Neural cell (in vitro differentiated cells): ENCODE measurements around the gene CRB2. TPM values are rescaled to one million over a fixed set of nuclear protein-coding genes. Genes with fewer than 3 reads are reported as not detected.

Experiments used
- H2AFZ ChIP-seq: fragments of 200-600, 300-800 bp; sonication (generic), shearing (Covaris generic); 2 replicates; pipeline ENCODE4 v1.6.0; 2014; ENCODE audit warnings: low read depth, mild to moderate bottlenecking, antibody characterized with exemption, low read length, moderate library complexity
- H3F3A ChIP-seq: fragments of 200-600 bp; shearing (Covaris generic); 2 replicates; pipeline ENCODE4 v1.6.1; 2016; ENCODE audit warnings: mild to moderate bottlenecking, moderate library complexity, mixed read lengths, antibody characterized with exemption, low read length; ENCODE audit not compliant: insufficient read depth, poor library complexity, severe bottlenecking
- H3K27ac ChIP-seq: fragments of 200-600, 300-800 bp; sonication (generic), shearing (Covaris generic); 2 replicates; pipeline ENCODE4 v1.5.1; 2014; ENCODE audit warnings: mild to moderate bottlenecking, low read length, moderate library complexity
- H3K27me3 ChIP-seq: fragments of 300-800, 200-600 bp; sonication (generic), shearing (Covaris generic); 2 replicates; pipeline ENCODE4 v1.6.0; 2014; ENCODE audit warnings: mild to moderate bottlenecking, low read depth, low read length, moderate library complexity; ENCODE audit not compliant: insufficient read depth
- H3K36me3 ChIP-seq: fragments of 300-800, 200-600 bp; sonication (generic), shearing (Covaris generic); 2 replicates; pipeline ENCODE4 v1.5.1; 2014; ENCODE audit warnings: mild to moderate bottlenecking, antibody characterized with exemption, low read length, moderate library complexity; ENCODE audit not compliant: insufficient read depth
- H3K4me2 ChIP-seq: fragments of 300-800, 200-600 bp; sonication (generic), shearing (Covaris generic); 2 replicates; pipeline ENCODE4 v1.6.0; 2014; ENCODE audit warnings: mild to moderate bottlenecking, low read length
- H3K4me3 ChIP-seq: fragments of 300-800, 200-600 bp; sonication (generic), shearing (Covaris generic); 2 replicates; pipeline ENCODE4 v1.5.1; 2014; ENCODE audit warnings: mild to moderate bottlenecking, low read length, moderate library complexity
- H3K79me2 ChIP-seq: fragments of 200-600 bp; shearing (Covaris generic); replicated peaks from 2 replicates; pipeline ENCODE4 v1.6.0; 2014; ENCODE audit warnings: mild to moderate bottlenecking, low read length, moderate library complexity; ENCODE audit not compliant: insufficient read depth
- H3K9ac ChIP-seq: fragments of 300-800, 200-600 bp; sonication (generic), shearing (Covaris generic); 2 replicates; pipeline ENCODE4 v1.6.1; 2016; ENCODE audit warnings: mild to moderate bottlenecking, low read length, mixed read lengths
- H3K9me2 ChIP-seq: fragments of 200-600 bp; shearing (Covaris generic); 2 replicates; pipeline ENCODE4 v1.6.1; 2016; ENCODE audit warnings: mild to moderate bottlenecking, low read length, mixed read lengths; ENCODE audit not compliant: insufficient read depth
- H3K9me3 ChIP-seq: fragments of 200-600, 300-800 bp; sonication (generic), shearing (Covaris generic); 2 replicates; pipeline ENCODE4 v1.6.1; 2016; ENCODE audit warnings: mild to moderate bottlenecking, mixed run types, low read length, moderate library complexity, mixed read lengths
- H4K20me1 ChIP-seq: fragments of 200-600 bp; shearing (Covaris generic); 2 replicates; pipeline ENCODE4 v1.6.1; 2016; ENCODE audit warnings: mild to moderate bottlenecking, mixed run types; ENCODE audit not compliant: insufficient read depth
- EP300 ChIP-seq: fragments of 450-650 bp; conservative IDR thresholded peaks from 2 replicates; pipeline ENCODE4 v1.6.1; 2014; ENCODE audit warnings: antibody characterized with exemption, mild to moderate bottlenecking, moderate library complexity; ENCODE audit not compliant: poor library complexity, severe bottlenecking
- EZH2 ChIP-seq: fragments of 200-600, 300-800 bp; shearing (Covaris generic), sonication (generic); IDR thresholded peaks from 2 replicates; pipeline ENCODE4 v1.6.1; 2014; ENCODE audit warnings: antibody characterized with exemption, low read length, borderline replicate concordance, mild to moderate bottlenecking; ENCODE audit not compliant: insufficient read depth, poor library complexity, severe bottlenecking
- MXI1 ChIP-seq: fragments of 450-650 bp; conservative IDR thresholded peaks from 2 replicates; pipeline ENCODE4 v1.6.1; 2014; ENCODE audit warnings: antibody characterized with exemption, mild to moderate bottlenecking; ENCODE audit not compliant: poor library complexity, severe bottlenecking
- POLR2AphosphoS5 ChIP-seq: IDR thresholded peaks from 2 replicates; pipeline ENCODE4 v1.6.1; 2012
- RAD21 ChIP-seq: fragments of 450-650 bp; conservative IDR thresholded peaks from 2 replicates; pipeline ENCODE4 v1.6.1; 2014; ENCODE audit warnings: antibody characterized with exemption, mild to moderate bottlenecking, moderate library complexity
- SMC3 ChIP-seq: fragments of 450-650 bp; conservative IDR thresholded peaks from 2 replicates; pipeline ENCODE4 v1.6.1; 2014; ENCODE audit warnings: antibody characterized with exemption, mild to moderate bottlenecking, moderate library complexity; ENCODE audit not compliant: poor library complexity
- TAF1 ChIP-seq: IDR thresholded peaks from 2 replicates; pipeline ENCODE4 v1.6.1; 2012; ENCODE audit warnings: low read depth
- polyA plus RNA-seq: library from polyadenylated mRNA; depleted of rRNA; stranded (reverse); fragments of >200 nt; gene quantifications from 2 replicates; pipeline ENCODE4 v1.2.3, GENCODE V29; 2014
- TF ChIP-seq, protein P1 (sequence below): fragments of 450-650 bp; IDR thresholded peaks from 2 replicates; pipeline ENCODE4 v1.5.1; 2014; ENCODE audit warnings: antibody characterized with exemption, mild to moderate bottlenecking, moderate library complexity; ENCODE audit not compliant: poor library complexity, severe bottlenecking
- TF ChIP-seq, protein P2 (sequence below): IDR thresholded peaks from 2 replicates; pipeline ENCODE4 v1.6.1; 2012; ENCODE audit warnings: borderline replicate concordance

Gene CRB2
- polyA plus RNA-seq, 1 donor from 2014 or later = 0.32 TPM

DNA sequence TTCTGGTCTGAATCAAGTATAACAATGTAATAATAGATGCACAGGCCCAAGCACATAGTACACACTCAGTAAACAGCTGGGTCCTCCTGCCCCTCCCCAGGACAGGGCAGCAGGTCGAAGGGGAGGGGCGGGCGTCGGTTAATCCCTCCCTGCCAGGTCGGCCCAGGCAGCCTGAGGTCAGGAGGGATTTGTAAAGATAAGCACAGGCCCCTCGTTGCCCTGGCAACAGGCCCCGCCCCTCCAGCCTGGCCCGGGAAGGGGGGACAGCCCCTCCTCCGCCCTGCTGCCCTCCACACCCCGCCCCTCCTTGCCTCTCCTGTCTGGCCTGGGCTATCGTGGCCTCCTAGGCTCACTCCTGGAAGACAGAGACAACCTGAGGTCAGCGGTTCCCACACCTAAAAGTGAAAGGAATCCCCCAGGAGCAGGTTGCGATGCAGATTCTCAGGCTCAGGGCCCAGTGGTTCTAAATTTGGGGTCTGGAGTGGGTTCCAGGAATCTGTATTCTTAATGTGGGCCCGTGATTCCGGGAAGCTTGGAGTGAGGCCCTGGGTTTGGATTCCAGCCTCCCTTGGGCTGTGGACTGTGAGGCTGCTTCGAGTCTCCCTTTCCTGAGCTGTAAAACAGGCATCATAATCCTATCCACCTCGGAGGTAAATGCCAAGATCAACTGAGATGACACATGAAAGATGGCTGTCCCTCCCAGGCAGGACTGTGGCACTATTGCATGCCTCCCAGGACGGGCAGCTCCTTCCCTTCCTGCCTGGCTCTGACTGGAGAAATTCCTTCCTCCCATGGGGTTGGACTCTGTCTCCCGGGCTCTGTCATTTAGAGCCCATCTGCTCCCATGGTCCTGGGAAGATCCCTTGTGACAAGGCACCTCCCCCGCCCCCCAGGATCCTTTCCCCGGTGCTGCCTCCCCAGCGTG is 4.4 kb downstream of the CRB2 start:
- Histone ChIP-seq H3K9me3 (no peaks in the 10 kb centered on the region), H3K79me2 (peaks cover 61% of the 10 kb centered on the region), H3K36me3 (no peaks in the 10 kb centered on the region), H2AFZ (no peak overlapping the region), H3K4me3 (no peak overlapping the region), H3K9me2 (no peaks in the 10 kb centered on the region), H3K27ac (no peak overlapping the region), H3K9ac (peak overlapping the region; percentile 16), H3K27me3 (no peaks in the 10 kb centered on the region), H4K20me1 (no peaks in the 10 kb centered on the region), H3K4me2 (no peak overlapping the region), H3F3A (no peaks in the 10 kb centered on the region)
- TF ChIP-seq SMC3 (no peak), POLR2AphosphoS5 (no peak), EP300 (no peak), RAD21 (no peak), EZH2 (no peak), TAF1 (no peak), MXI1 (no peak)
- TF ChIP-seq, protein P1, sequence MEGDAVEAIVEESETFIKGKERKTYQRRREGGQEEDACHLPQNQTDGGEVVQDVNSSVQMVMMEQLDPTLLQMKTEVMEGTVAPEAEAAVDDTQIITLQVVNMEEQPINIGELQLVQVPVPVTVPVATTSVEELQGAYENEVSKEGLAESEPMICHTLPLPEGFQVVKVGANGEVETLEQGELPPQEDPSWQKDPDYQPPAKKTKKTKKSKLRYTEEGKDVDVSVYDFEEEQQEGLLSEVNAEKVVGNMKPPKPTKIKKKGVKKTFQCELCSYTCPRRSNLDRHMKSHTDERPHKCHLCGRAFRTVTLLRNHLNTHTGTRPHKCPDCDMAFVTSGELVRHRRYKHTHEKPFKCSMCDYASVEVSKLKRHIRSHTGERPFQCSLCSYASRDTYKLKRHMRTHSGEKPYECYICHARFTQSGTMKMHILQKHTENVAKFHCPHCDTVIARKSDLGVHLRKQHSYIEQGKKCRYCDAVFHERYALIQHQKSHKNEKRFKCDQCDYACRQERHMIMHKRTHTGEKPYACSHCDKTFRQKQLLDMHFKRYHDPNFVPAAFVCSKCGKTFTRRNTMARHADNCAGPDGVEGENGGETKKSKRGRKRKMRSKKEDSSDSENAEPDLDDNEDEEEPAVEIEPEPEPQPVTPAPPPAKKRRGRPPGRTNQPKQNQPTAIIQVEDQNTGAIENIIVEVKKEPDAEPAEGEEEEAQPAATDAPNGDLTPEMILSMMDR = no peak
- TF ChIP-seq, protein P2, sequence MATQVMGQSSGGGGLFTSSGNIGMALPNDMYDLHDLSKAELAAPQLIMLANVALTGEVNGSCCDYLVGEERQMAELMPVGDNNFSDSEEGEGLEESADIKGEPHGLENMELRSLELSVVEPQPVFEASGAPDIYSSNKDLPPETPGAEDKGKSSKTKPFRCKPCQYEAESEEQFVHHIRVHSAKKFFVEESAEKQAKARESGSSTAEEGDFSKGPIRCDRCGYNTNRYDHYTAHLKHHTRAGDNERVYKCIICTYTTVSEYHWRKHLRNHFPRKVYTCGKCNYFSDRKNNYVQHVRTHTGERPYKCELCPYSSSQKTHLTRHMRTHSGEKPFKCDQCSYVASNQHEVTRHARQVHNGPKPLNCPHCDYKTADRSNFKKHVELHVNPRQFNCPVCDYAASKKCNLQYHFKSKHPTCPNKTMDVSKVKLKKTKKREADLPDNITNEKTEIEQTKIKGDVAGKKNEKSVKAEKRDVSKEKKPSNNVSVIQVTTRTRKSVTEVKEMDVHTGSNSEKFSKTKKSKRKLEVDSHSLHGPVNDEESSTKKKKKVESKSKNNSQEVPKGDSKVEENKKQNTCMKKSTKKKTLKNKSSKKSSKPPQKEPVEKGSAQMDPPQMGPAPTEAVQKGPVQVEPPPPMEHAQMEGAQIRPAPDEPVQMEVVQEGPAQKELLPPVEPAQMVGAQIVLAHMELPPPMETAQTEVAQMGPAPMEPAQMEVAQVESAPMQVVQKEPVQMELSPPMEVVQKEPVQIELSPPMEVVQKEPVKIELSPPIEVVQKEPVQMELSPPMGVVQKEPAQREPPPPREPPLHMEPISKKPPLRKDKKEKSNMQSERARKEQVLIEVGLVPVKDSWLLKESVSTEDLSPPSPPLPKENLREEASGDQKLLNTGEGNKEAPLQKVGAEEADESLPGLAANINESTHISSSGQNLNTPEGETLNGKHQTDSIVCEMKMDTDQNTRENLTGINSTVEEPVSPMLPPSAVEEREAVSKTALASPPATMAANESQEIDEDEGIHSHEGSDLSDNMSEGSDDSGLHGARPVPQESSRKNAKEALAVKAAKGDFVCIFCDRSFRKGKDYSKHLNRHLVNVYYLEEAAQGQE = no peak

DNA sequence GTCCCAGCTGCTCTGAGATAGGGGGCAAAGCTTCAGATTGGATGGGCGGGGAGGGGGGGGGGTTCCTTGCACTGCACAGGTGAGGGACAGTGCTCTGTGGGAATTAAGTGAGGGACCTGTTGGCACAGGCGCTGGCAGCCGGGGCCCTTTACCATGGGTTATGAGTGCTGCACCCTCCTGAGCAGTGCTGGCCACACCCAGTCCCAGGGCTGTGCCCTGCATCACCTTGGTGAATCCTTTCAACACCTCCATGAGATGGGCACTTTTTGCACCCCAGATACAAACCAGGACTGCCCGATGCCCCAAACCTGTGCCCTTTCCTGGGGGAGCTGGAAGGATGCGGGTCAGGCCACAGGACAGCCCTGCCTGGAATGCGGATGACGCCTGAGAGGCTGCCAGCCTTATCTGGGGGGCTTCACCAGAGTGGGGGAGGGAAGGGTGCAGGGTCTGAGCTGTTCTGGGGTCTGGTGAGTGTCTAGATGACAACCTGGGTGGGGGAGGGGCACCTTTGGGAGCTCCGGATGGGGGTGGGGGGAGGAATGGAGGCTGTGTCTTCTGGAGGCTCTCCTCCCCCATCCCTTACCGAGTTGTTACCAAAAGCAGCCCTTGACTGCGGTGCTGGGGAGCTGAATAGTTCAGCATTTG is 5.2 kb downstream of the CRB2 start:
- Histone ChIP-seq H3K4me2 (no peak overlapping the region), H4K20me1 (no peaks in the 10 kb centered on the region), H3K9ac (no peak overlapping the region), H3K27me3 (no peaks in the 10 kb centered on the region), H3K79me2 (peaks cover 61% of the 10 kb centered on the region), H3K27ac (no peak overlapping the region), H3F3A (no peaks in the 10 kb centered on the region), H3K9me2 (no peaks in the 10 kb centered on the region), H2AFZ (no peak overlapping the region), H3K36me3 (no peaks in the 10 kb centered on the region), H3K9me3 (no peaks in the 10 kb centered on the region), H3K4me3 (no peak overlapping the region)
- no peak for TF ChIP-seq TAF1
- TF ChIP-seq RAD21 = no peak
- TF ChIP-seq, protein P2 = no peak
- no peak for TF ChIP-seq EZH2
- TF ChIP-seq MXI1 = no peak
